ENCODE data around the gene UGGT1.

The UGGT1 gene

DNA sequence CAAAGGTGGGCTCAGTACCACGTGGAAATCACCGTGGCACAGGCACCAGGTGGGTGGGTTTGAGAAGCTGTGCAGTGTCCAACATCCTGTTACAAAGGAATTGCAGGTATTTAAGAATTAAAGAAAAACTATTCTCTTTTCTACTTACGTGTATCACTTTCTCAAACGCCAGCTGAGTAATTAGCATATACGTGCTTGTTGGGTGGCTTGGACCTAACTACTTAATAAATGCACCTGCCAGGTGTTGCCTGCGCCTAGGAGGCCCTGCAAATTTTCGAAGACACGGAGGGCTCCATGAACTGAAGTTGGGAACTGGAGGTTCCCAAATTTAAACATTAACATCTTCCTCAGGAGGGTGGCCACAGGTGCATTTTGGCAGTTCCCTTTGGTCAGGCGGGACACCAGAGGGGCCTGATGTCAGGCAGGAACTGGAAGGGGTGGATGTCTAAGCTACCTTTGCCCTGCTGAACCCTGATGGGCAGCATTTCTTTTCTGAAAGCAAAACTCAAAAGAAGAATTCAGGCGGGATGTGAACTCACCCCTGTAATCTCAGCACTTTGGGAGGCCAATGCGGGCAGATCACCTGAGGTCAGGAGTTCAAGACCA lies 142.9 kb downstream of the UGGT1 start:
- Mint-ChIP-seq H3K9me3 (no peaks in the 10 kb centered on the region), H3K27ac (peak overlapping the region; percentile 57), H3K4me3 (peak overlapping the region; percentile 79), H3K27me3 (peaks cover 22% of the 10 kb centered on the region), H3K36me3 (ENCODE audit: low read depth) (no peaks in the 10 kb centered on the region), H3K4me1 (ENCODE audit: low read depth) (peaks cover 5% of the 10 kb centered on the region)
- intact Hi-C loops (cut with micrococcal nuclease), result loop anchor here (1.0 to 5.0 kb wide), 2 partner anchors 55 to 172 kb away; no protein-coding TSS in a partner anchor

DNA sequence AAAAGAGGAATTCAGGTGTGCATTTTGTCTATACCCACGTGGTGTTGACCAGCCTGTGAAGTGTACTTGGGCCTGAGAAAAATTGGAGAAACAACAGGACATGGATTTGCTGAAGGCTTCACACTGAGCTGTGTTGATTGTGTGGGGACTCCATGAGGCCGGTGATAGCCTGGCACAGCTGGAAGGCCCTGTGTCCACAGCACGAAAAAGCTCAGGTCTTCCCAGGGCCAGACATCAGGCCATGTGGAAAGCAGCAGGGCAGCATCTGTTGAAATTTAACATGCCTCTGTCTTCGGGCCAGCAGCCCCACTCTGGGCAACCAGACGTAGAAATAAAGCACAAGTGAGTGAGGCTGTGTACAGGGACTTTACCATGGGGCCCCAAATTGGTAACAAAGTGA lies 143.6 kb downstream of the UGGT1 start:
- Mint-ChIP-seq H3K36me3 (ENCODE audit: low read depth) (no peaks in the 10 kb centered on the region), H3K9me3 (no peaks in the 10 kb centered on the region), H3K4me3 (no peak overlapping the region), H3K27ac (no peak overlapping the region), H3K27me3 (peaks cover 19% of the 10 kb centered on the region), H3K4me1 (ENCODE audit: low read depth) (peaks cover 5% of the 10 kb centered on the region)
- intact Hi-C loops (cut with micrococcal nuclease), result loop anchor here (5.0 kb wide), 1 partner anchor 172 kb away; no protein-coding TSS in a partner anchor

DNA sequence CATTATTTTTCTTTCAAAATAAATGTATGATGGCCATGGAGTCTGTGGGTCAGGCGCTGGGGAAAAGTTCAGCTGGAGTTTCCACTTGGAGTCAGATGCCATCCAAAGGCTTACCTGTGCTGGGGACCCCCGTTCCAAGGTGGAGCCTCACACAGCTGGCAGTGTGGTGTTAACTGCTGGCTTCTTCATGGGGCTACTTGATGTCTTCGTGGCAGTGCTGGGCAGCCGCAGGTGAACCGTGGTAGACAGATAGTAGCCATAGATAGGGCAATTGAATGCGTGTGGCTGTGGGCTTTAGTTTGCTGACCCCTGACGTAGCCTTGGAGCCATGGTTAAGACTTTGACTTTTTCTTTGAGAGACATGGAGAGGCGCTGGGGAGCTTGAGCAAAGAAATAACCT lies 144.6 kb downstream of the UGGT1 start:
- peaks cover 5% of the 10 kb centered on the region for H3K4me1 Mint-ChIP-seq (ENCODE audit: low read depth)
- H3K27ac Mint-ChIP-seq, result no peak overlapping the region
- H3K4me3 Mint-ChIP-seq, result no peak overlapping the region
- no peaks in the 10 kb centered on the region for H3K9me3 Mint-ChIP-seq
- H3K27me3 Mint-ChIP-seq, result peaks cover 17% of the 10 kb centered on the region
- intact Hi-C loops (cut with micrococcal nuclease), result no loop called here
- H3K36me3 Mint-ChIP-seq (ENCODE audit: low read depth), result no peaks in the 10 kb centered on the region

DNA sequence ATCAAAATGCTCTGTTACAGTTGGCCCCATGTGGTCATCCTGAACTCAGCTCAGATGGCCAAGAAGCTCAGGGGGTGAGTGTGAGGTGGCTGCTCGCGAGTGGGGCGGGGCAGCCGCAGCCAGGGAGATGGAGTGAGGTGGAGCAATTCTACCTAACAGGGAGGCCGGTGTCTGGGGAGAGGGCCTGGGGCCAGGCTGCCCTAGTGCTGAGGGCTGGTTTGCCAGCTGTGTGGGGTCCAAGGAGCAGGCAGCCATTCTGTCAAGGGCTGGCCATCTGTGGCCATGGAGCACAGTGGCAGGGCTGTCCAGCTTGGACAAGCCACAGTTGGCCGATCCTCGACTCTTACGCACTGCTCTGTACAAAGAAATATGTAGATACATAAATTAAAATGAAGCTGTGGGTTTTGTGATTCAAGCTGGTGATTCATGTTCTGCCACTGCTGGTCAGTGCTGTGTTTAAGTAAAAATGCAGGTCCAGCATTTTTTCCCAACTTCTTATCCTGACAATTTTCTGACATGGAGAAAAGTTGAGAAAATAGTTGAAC lies 145.6 kb downstream of the UGGT1 start:
- no peak overlapping the region for H3K27ac Mint-ChIP-seq
- H3K4me3 Mint-ChIP-seq, result no peak overlapping the region
- no peaks in the 10 kb centered on the region for H3K36me3 Mint-ChIP-seq (ENCODE audit: low read depth)
- H3K4me1 Mint-ChIP-seq (ENCODE audit: low read depth), result peaks cover 5% of the 10 kb centered on the region
- peaks cover 15% of the 10 kb centered on the region for H3K27me3 Mint-ChIP-seq
- intact Hi-C loops (cut with micrococcal nuclease), result no loop called here
- H3K9me3 Mint-ChIP-seq, result no peaks in the 10 kb centered on the region

DNA sequence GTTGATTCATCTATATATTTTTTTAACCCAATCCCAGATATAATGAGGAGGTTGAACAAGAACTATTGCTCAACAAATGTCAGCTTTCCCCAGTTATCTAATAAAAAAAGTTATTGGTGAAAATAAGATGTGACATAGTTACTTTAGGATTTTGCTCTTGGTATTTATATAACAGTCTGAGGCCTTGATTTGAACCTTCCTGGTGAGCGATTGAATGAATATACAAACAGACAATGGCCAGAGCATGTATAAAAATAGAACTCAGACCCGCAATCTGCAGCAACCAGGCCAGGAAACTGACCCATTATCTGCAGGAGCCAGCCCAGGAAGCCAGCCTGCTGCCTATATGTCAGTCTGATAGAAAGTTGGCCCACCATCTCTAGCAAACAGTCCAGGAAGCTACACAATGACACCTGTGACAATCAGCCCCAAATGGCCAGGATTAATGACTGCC lies 146.1 kb downstream of the UGGT1 start:
- Mint-ChIP-seq H3K9me3 (no peaks in the 10 kb centered on the region), H3K27ac (no peak overlapping the region), H3K36me3 (ENCODE audit: low read depth) (no peaks in the 10 kb centered on the region), H3K4me3 (no peak overlapping the region), H3K27me3 (peaks cover 12% of the 10 kb centered on the region), H3K4me1 (ENCODE audit: low read depth) (peaks cover 5% of the 10 kb centered on the region)
- intact Hi-C loops (cut with micrococcal nuclease), result no loop called here

DNA sequence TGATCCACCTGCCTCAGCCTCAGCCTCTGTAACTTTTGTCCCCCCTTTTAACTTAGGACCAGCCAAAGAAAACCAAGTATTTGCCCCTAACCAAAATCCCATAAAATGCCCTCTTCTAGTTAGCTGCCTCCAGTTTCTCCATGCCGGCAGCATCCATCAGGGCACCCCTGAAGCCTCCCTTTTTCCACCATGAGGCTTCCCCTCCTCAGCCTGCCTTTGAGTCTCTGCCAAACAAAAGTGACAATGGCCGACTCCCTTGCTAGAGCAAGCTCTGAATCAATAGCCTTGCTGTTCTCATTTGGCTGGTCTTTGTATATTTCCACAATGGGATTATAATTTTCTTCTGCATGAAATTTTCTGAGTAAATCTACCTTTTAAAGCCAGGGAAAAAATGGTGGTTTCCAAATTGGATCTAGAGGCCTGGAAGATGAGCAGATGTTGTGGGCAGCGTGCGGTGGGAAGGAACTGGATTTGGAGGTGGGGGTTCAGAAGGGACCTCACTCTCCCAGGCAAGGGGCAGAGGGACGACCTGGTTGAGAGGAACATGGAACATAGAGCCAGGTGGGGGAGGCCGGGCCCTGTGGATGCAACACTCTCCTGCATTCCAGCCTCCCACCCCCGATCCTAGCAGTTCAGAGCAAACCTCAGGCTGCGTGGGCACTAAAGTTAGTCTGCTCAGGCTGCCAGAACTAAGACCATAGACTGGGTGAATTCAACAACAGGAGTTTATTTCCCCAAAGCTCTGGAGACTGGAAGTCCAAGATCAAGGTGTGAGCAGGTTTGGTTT lies 147.1 kb downstream of the UGGT1 start:
- peaks cover 2% of the 10 kb centered on the region for H3K27me3 Mint-ChIP-seq
- H3K9me3 Mint-ChIP-seq, result no peaks in the 10 kb centered on the region
- H3K36me3 Mint-ChIP-seq (ENCODE audit: low read depth), result no peaks in the 10 kb centered on the region
- H3K27ac Mint-ChIP-seq, result no peak overlapping the region
- intact Hi-C loops (cut with micrococcal nuclease), result no loop called here
- H3K4me3 Mint-ChIP-seq, result no peak overlapping the region
- H3K4me1 Mint-ChIP-seq (ENCODE audit: low read depth), result no peaks in the 10 kb centered on the region

DNA sequence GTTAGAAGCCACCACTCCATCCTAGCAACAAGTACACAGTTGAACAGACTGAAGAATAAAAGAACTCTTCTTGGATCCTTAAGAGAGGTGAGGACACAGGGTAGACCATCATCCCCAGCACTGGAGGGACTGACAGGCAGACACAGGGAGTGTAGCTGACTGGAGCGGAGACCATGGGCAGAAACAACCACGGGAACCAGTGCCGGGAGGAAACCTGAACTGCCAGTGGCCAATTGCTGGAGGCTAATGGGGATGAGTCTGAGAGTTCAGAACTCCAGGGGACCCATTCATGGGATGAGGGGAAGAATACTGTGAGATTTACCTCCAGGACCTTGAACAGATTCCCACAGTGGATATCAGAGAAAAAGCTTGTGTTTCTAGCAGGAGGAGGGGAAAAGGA lies 150.9 kb downstream of the UGGT1 start:
- H3K4me1 Mint-ChIP-seq (ENCODE audit: low read depth), result no peaks in the 10 kb centered on the region

More for the DNA sequence above, 150.9 kb downstream of the UGGT1 start:
- Mint-ChIP-seq H3K9me3 (no peaks in the 10 kb centered on the region), H3K27ac (no peak overlapping the region), H3K27me3 (peaks cover 2% of the 10 kb centered on the region), H3K36me3 (ENCODE audit: low read depth) (no peaks in the 10 kb centered on the region), H3K4me3 (no peak overlapping the region)
- intact Hi-C loops (cut with micrococcal nuclease), result no loop called here
